ENCODE measurements around the gene POLR2L. TPM values are rescaled to one million over a fixed set of nuclear protein-coding genes. Genes with fewer than 3 reads are reported as not detected.
A peak's percentile ranks its signal among the peaks of the same experiment; 100 is the strongest.

POLR2L gene
- total and polyA plus RNA-seq, 2 of the 13 experiments (the other 11 are each of a cell fraction or from before 2014, with no cell fraction given), result 104 to 114 TPM

- TF ChIP-seq ETV6 (CRISPR knock-in tag; conservative IDR thresholded peaks at IDR 0.05) (peak; percentile 46; the same call in 1 of the 2 replicates), RXRB (CRISPR knock-in tag; IDR thresholded peaks at IDR 0.05; ENCODE audit: borderline replicate concordance) (no peak), SSRP1 (CRISPR knock-in tag; IDR thresholded peaks at IDR 0.05) (no peak), ATF7-NPFF (CRISPR knock-in tag; IDR thresholded peaks at IDR 0.05; ENCODE audit: low read depth) (peak; percentile 60; the same call in 1 of the 2 replicates), BCL6 (CRISPR knock-in tag; IDR thresholded peaks at IDR 0.05) (0 out of 2 replicates have a peak, but pooled peaks have one; percentile 8), ZNF34 (CRISPR knock-in tag; IDR thresholded peaks at IDR 0.05; ENCODE audit: borderline replicate concordance) (no peak; the same call in 1 of the 2 replicates), HDAC1 (CRISPR knock-in tag; IDR thresholded peaks at IDR 0.05) (peak; percentile 92), NR2C2 (CRISPR knock-in tag; IDR thresholded peaks at IDR 0.05; ENCODE audit: borderline replicate concordance) (peak; percentile 41; the same call in 1 of the 2 replicates), MXI1 (IDR thresholded peaks at IDR 0.05; ENCODE audit: borderline replicate concordance, low read depth, low read length) (peak; percentile 99), ZNF550 (CRISPR knock-in tag; IDR thresholded peaks at IDR 0.05; ENCODE audit: borderline replicate concordance) (no peak), TERF1 (CRISPR knock-in tag; IDR thresholded peaks at IDR 0.05) (no peak), RXRA (CRISPR knock-in tag; IDR thresholded peaks at IDR 0.05) (no peak), ZFP36L2 (CRISPR knock-in tag; IDR thresholded peaks at IDR 0.05) (no peak), REPIN1 (CRISPR knock-in tag; IDR thresholded peaks at IDR 0.05; ENCODE audit: borderline replicate concordance, low read depth) (no peak; the same call in 1 of the 2 replicates), RBFOX2 (IDR thresholded peaks at IDR 0.05; ENCODE audit: low read depth, low read length) (peak; percentile 95), HNRNPK (IDR thresholded peaks at IDR 0.05; ENCODE audit: low read depth, low read length, poor library complexity, severe bottlenecking) (no peak), PRPF4 (IDR thresholded peaks at IDR 0.05; ENCODE audit: low read depth, low read length, poor library complexity, severe bottlenecking) (no peak), ZSCAN31 (CRISPR knock-in tag; IDR thresholded peaks at IDR 0.05; ENCODE audit: low read depth) (no peak), KLF11 (CRISPR knock-in tag; IDR thresholded peaks at IDR 0.05) (no peak), ZNF792 (CRISPR knock-in tag; IDR thresholded peaks at IDR 0.05) (no peak), TEAD3 (CRISPR knock-in tag; optimal IDR thresholded peaks at IDR 0.05; ENCODE audit: borderline replicate concordance) (no peak), TFDP1 (CRISPR knock-in tag; IDR thresholded peaks at IDR 0.05; ENCODE audit: borderline replicate concordance) (peak; percentile 84; the same call in 1 of the 2 replicates), HNRNPL (IDR thresholded peaks at IDR 0.05; ENCODE audit: low read depth, low read length) (no peak), ZNF850 (CRISPR knock-in tag; conservative IDR thresholded peaks at IDR 0.05) (no peak), ZNF430 (CRISPR knock-in tag; IDR thresholded peaks at IDR 0.05) (0 out of 2 replicates have a peak, but pooled peaks have one; percentile 17), U2AF1 (optimal IDR thresholded peaks at IDR 0.05; ENCODE audit: low read depth, low read length) (no peak)
- TF ChIP-seq, protein P1, sequence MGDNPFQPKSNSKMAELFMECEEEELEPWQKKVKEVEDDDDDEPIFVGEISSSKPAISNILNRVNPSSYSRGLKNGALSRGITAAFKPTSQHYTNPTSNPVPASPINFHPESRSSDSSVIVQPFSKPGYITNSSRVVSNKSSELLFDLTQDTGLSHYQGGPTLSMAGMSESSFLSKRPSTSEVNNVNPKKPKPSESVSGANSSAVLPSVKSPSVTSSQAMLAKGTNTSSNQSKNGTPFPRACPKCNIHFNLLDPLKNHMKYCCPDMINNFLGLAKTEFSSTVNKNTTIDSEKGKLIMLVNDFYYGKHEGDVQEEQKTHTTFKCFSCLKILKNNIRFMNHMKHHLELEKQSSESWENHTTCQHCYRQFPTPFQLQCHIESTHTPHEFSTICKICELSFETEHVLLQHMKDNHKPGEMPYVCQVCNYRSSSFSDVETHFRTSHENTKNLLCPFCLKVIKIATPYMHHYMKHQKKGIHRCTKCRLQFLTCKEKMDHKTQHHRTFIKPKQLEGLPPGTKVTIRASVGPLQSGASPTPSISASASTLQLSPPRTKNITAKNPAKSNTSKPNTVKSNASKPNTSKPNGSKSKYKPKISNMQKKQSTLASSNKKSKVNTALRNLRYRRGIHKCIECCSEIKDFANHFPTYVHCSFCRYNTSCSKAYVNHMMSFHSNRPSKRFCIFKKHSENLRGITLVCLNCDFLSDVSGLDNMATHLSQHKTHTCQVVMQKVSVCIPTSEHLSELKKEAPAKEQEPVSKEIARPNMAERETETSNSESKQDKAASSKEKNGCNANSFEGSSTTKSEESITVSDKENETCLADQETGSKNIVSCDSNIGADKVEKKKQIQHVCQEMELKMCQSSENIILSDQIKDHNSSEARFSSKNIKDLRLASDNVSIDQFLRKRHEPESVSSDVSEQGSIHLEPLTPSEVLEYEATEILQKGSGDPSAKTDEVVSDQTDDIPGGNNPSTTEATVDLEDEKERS (CRISPR knock-in tag; IDR thresholded peaks at IDR 0.05), result no peak
Measured at GRCh38 chr11:842370-843002, at the start of gene POLR2L, which contains the start of gene TSPAN4 (continued).
